Superior temporal gyrus (tissue), 1 donor: Measurements from ENCODE around the gene GABRB2.
A peak's percentile ranks its signal among the peaks of the same experiment; 100 is the strongest.

Experiments
- DNase-seq: peaks from one replicate; pipeline ENCODE4 v3.0.0-alpha.2; 2016; ENCODE audit errors: extremely low spot score

Gene GABRB2

GRCh38 chr5:161471211-161471950 lies 75.1 kb downstream of the GABRB2 start:
- DNase-seq = no peak

GRCh38 chr5:161467703-161468102 lies 78.8 kb downstream of the GABRB2 start:
- no peak for DNase-seq

- no peak for DNase-seq
Observed at GRCh38 chr5:161460741-161461140, 85.8 kb downstream of the GABRB2 start.

GRCh38 chr5:161446655-161447054 lies 99.9 kb downstream of the GABRB2 start:
- no peak for DNase-seq

GRCh38 chr5:161442471-161442870 lies 104.1 kb downstream of the GABRB2 start:
- DNase-seq = no peak

GRCh38 chr5:161432798-161433197 lies 113.7 kb downstream of the GABRB2 start:
- no peak for DNase-seq

GRCh38 chr5:161431963-161432362 lies 114.6 kb downstream of the GABRB2 start:
- DNase-seq = no peak

GRCh38 chr5:161421067-161421466 lies 125.5 kb downstream of the GABRB2 start:
- DNase-seq = no peak

GRCh38 chr5:161420521-161420920 lies 126.0 kb downstream of the GABRB2 start:
- no peak for DNase-seq

- no peak for DNase-seq
Observed at GRCh38 chr5:161414896-161415295, 131.6 kb downstream of the GABRB2 start.

- no peak for DNase-seq
Observed at GRCh38 chr5:161414037-161414436, 132.5 kb downstream of the GABRB2 start.

- DNase-seq = no peak
Observed at GRCh38 chr5:161412792-161413191, 133.7 kb downstream of the GABRB2 start.

GRCh38 chr5:161411156-161411555 lies 135.4 kb downstream of the GABRB2 start:
- DNase-seq = no peak

GRCh38 chr5:161410640-161411039 lies 135.9 kb downstream of the GABRB2 start:
- DNase-seq = peak; percentile 56

GRCh38 chr5:161409471-161409870 lies 137.1 kb downstream of the GABRB2 start:
- no peak for DNase-seq

GRCh38 chr5:161406880-161407279 lies 139.6 kb downstream of the GABRB2 start:
- DNase-seq = no peak

- DNase-seq = no peak
Observed at GRCh38 chr5:161403996-161404395, 142.5 kb downstream of the GABRB2 start.

- no peak for DNase-seq
Observed at GRCh38 chr5:161403121-161403520, 143.4 kb downstream of the GABRB2 start.

GRCh38 chr5:161400583-161400982 lies 145.9 kb downstream of the GABRB2 start:
- no peak for DNase-seq

- DNase-seq = no peak
Observed at GRCh38 chr5:161399996-161400562, 146.4 kb downstream of the GABRB2 start.

- no peak for DNase-seq
Observed at GRCh38 chr5:161397448-161397847, 149.1 kb downstream of the GABRB2 start.

GRCh38 chr5:161396171-161396570 lies 150.4 kb downstream of the GABRB2 start:
- DNase-seq = no peak

- DNase-seq = no peak
Observed at GRCh38 chr5:161391724-161392123, 154.8 kb downstream of the GABRB2 start.

- no peak for DNase-seq
Observed at GRCh38 chr5:161391016-161391415, 155.5 kb downstream of the GABRB2 start.
